Right atrium auricular region (tissue), 2 donors: ENCODE data around the gene JMJD7. TPM values are rescaled to one million over a fixed set of nuclear protein-coding genes. Genes with fewer than 3 reads are reported as not detected.

Experiments
- DNase-seq: peaks from one replicate; pipeline ENCODE4 v3.0.0-alpha.2; 2019; ENCODE audit warnings: low spot score
- H3K27ac ChIP-seq, 2 donors: fragments of 200-600 bp; sonication (generic); 1 replicate in 1 of 2; 2 replicates in 1 of 2; pipeline ENCODE4 v1.5.1; 2016 to 2019
- H3K27me3 ChIP-seq, 2 donors: fragments of 200-600 bp; sonication (generic); one replicate each; pipeline versions ENCODE4 v1.5.1 to v1.6.0; 2017 to 2019
- H3K36me3 ChIP-seq: fragments of 200-600 bp; sonication (generic); one replicate; pipeline ENCODE4 v1.5.1; 2016
- H3K4me1 ChIP-seq, 2 donors: fragments of 200-600 bp; sonication (generic); one replicate each; pipeline versions ENCODE4 v1.5.1 to v1.6.0; 2017 to 2019
- H3K4me3 ChIP-seq, 2 donors: fragments of 200-600 bp; sonication (generic); 1 replicate in 1 of 2; 2 replicates in 1 of 2; pipeline ENCODE4 v1.5.1; 2017 to 2019; ENCODE audit warnings: mild to moderate bottlenecking in 1 of 2, moderate library complexity in 1 of 2
- H3K9me3 ChIP-seq, 2 donors: fragments of 200-600 bp; sonication (generic); one replicate each; pipeline ENCODE4 v1.5.1; 2019
- CTCF ChIP-seq, 2 donors: fragments of 200-600 bp; sonication (generic); IDR thresholded peaks; one replicate each; pipeline ENCODE4 v1.5.1; 2019; ENCODE audit warnings: antibody characterized with exemption in 2 of 2
- total RNA-seq, 2 donors: library from RNA; depleted of rRNA; stranded (reverse); fragments of >200 nt; gene quantifications; one replicate each; pipeline ENCODE4 v1.1.0, GENCODE V29; 2016

JMJD7 gene
- total RNA-seq, 2 donors from 2014 or later = 6.4 to 11.7 TPM

GRCh38 chr15:41824062-41824745, 3.7 kb upstream of the JMJD7 start:
- H3K36me3 ChIP-seq = peaks cover 42% of the 10 kb centered on the region
- no peak for DNase-seq
- no peaks in the 10 kb centered on the region for H3K9me3 ChIP-seq
- H3K4me1 ChIP-seq = peaks cover 0 to 14% of the 10 kb centered on the region in 2 donors
- no peaks in the 10 kb centered on the region for H3K27me3 ChIP-seq
- H3K4me3 ChIP-seq = no peak overlapping the region
- no peak for TF ChIP-seq CTCF (IDR thresholded peaks at IDR 0.05)
- H3K27ac ChIP-seq = no peak overlapping the region

GRCh38 chr15:41825145-41825544, 2.7 kb upstream of the JMJD7 start:
- H3K36me3 ChIP-seq = peaks cover 39% of the 10 kb centered on the region
- H3K4me3 ChIP-seq = no peak overlapping the region
- no peaks in the 10 kb centered on the region for H3K9me3 ChIP-seq
- no peak overlapping the region for H3K27ac ChIP-seq
- no peak for TF ChIP-seq CTCF (IDR thresholded peaks at IDR 0.05)
- H3K27me3 ChIP-seq = no peaks in the 10 kb centered on the region
- DNase-seq = no peak
- peaks cover 0 to 19% of the 10 kb centered on the region in 2 donors for H3K4me1 ChIP-seq

- Histone ChIP-seq H3K4me1 (peaks cover 0 to 19% of the 10 kb centered on the region in 2 donors), H3K27ac (no peak overlapping the region), H3K36me3 (peaks cover 32% of the 10 kb centered on the region), H3K27me3 (no peaks in the 10 kb centered on the region), H3K9me3 (no peaks in the 10 kb centered on the region), H3K4me3 (no peak overlapping the region)
- no peak for TF ChIP-seq CTCF (IDR thresholded peaks at IDR 0.05)
- no peak for DNase-seq
Measured at GRCh38 chr15:41825572-41826535, 2.0 kb upstream of the JMJD7 start.

- Histone ChIP-seq H3K27me3 (no peaks in the 10 kb centered on the region), H3K4me1 (peaks cover 0 to 20% of the 10 kb centered on the region in 2 donors), H3K27ac (peak overlapping the region in 1 of 2 donors; percentile 88), H3K36me3 (peaks cover 24% of the 10 kb centered on the region), H3K4me3 (peak overlapping the region; percentile 82 to 93), H3K9me3 (no peaks in the 10 kb centered on the region)
- no peak for TF ChIP-seq CTCF (IDR thresholded peaks at IDR 0.05)
- no peak for DNase-seq
Measured at GRCh38 chr15:41827290-41827879, 507 bp upstream of the JMJD7 start.

- H3K27me3 ChIP-seq = no peaks in the 10 kb centered on the region
- H3K4me3 ChIP-seq = peak overlapping the region; percentile 82 to 93
- H3K9me3 ChIP-seq = no peaks in the 10 kb centered on the region
- H3K36me3 ChIP-seq = peaks cover 14% of the 10 kb centered on the region
- H3K4me1 ChIP-seq = peaks cover 0 to 27% of the 10 kb centered on the region in 2 donors
- H3K27ac ChIP-seq = peak overlapping the region; percentile 88 to 93
- DNase-seq = no peak
- TF ChIP-seq CTCF (IDR thresholded peaks at IDR 0.05) = no peak
Measured at GRCh38 chr15:41828807-41829141, 882 bp downstream of the JMJD7 start.
